Measurements from ENCODE around the gene OLAH.
"Not testable (repeated sequence)": the region's sequence is repeated elsewhere in the genome, so short reads cannot be mapped to it uniquely, and the experiment has no call there.

The OLAH gene

GRCh38 chr10:15043674-15044073 is at the start of gene OLAH:
TSS of gene OLAH (plus strand) at chr10:15043943. CDS start at chr10:15047289, 3,346 bp downstream.
- H3K4me3 ChIP-seq (ENCODE audit: low read depth, low read length): no peak within 1 kb of the TSS
- POLR2A ChIA-PET: no interaction called here
- CTCF ChIA-PET: no interaction called here
- no peak for TF ChIP-seq CTCF (IDR thresholded peaks at IDR 0.05; ENCODE audit: insufficient read depth, low read length, missing control alignments)
- DNase-seq (ENCODE audit: low read depth, low spot score): no peak

- no peak overlapping the region for H3K4me3 ChIP-seq (ENCODE audit: low read depth, low read length)
- ChIA-PET CTCF (no interaction called here), POLR2A (no interaction called here)
- no peak for DNase-seq (ENCODE audit: low read depth, low spot score)
- TF ChIP-seq CTCF (IDR thresholded peaks at IDR 0.05; ENCODE audit: insufficient read depth, low read length, missing control alignments): no peak
Measured at GRCh38 chr10:14995964-14996565, 47.7 kb upstream of the OLAH start.

GRCh38 chr10:15013530-15013929 is 30.2 kb upstream of the OLAH start:
- POLR2A ChIA-PET; DNase-seq (ENCODE audit: low read depth, low spot score): not testable (repeated sequence)

GRCh38 chr10:15015451-15015850 is 28.3 kb upstream of the OLAH start:
- DNase-seq (ENCODE audit: low read depth, low spot score): no peak
- CTCF ChIA-PET: no interaction called here
- no peak overlapping the region for H3K4me3 ChIP-seq (ENCODE audit: low read depth, low read length)
- no peak for TF ChIP-seq CTCF (IDR thresholded peaks at IDR 0.05; ENCODE audit: insufficient read depth, low read length, missing control alignments)
- POLR2A ChIA-PET: no interaction called here

More at GRCh38 chr10:15013530-15013929, 30.2 kb upstream of the OLAH start:
- CTCF ChIA-PET; H3K4me3 ChIP-seq (ENCODE audit: low read depth, low read length): not testable (repeated sequence)

GRCh38 chr10:15020966-15021365 is 22.8 kb upstream of the OLAH start:
- CTCF ChIA-PET; H3K4me3 ChIP-seq (ENCODE audit: low read depth, low read length); POLR2A ChIA-PET; DNase-seq (ENCODE audit: low read depth, low spot score): not testable (repeated sequence)

GRCh38 chr10:15023079-15023478 is 20.7 kb upstream of the OLAH start:
- H3K4me3 ChIP-seq (ENCODE audit: low read depth, low read length); CTCF ChIA-PET; DNase-seq (ENCODE audit: low read depth, low spot score); POLR2A ChIA-PET: not testable (repeated sequence)

GRCh38 chr10:15024017-15025004 is 19.4 kb upstream of the OLAH start:
- H3K4me3 ChIP-seq (ENCODE audit: low read depth, low read length); CTCF ChIA-PET; DNase-seq (ENCODE audit: low read depth, low spot score); POLR2A ChIA-PET: not testable (repeated sequence)

GRCh38 chr10:15025040-15025439 is 18.7 kb upstream of the OLAH start:
- CTCF ChIA-PET; DNase-seq (ENCODE audit: low read depth, low spot score); POLR2A ChIA-PET; H3K4me3 ChIP-seq (ENCODE audit: low read depth, low read length): not testable (repeated sequence)

GRCh38 chr10:15027741-15028140 is 16.0 kb upstream of the OLAH start:
- H3K4me3 ChIP-seq (ENCODE audit: low read depth, low read length): no peak overlapping the region
- no peak for DNase-seq (ENCODE audit: low read depth, low spot score)
- TF ChIP-seq CTCF (IDR thresholded peaks at IDR 0.05; ENCODE audit: insufficient read depth, low read length, missing control alignments): no peak
- ChIA-PET CTCF (no interaction called here), POLR2A (no interaction called here)
